Lower leg skin (tissue), 4 donors: ENCODE measurements around the gene PTGFRN. TPM values are rescaled to one million over a fixed set of nuclear protein-coding genes. Genes with fewer than 3 reads are reported as not detected.

Experiments used
- DNase-seq, 2 donors: peaks; one replicate each; pipeline ENCODE4 v3.0.0-alpha.2; 2019; ENCODE audit warnings: low spot score in 2 of 2
- H3K4me3 ChIP-seq: fragments of 200-600 bp; sonication (generic); 2 replicates; pipeline ENCODE4 v1.5.1; 2017; ENCODE audit warnings: mild to moderate bottlenecking, low read depth; ENCODE audit not compliant: poor library complexity, severe bottlenecking
- POLR2A ChIP-seq, 2 donors: fragments of 450-650 bp; IDR thresholded peaks; one replicate each; pipeline ENCODE4 v1.6.1; 2016 to 2017; ENCODE audit warnings: antibody characterized with exemption in 2 of 2, mild to moderate bottlenecking in 1 of 2, moderate library complexity in 1 of 2
- WGBS, 2 donors: methylation state at CpG; one replicate each; pipeline ENCODE4 v1.1.5; 2018; 5-methylcytosine and 5-hydroxymethylcytosine counted together
- intact Hi-C: fragments of 100-400 bp; cut with DNase I; formaldehyde crosslinking; loops from one replicate; pipeline ENCODE4 v1.15.0; 2023; ENCODE audit warnings: low total_unique reads
- total RNA-seq, 4 donors: library from RNA; depleted of rRNA; stranded (reverse); fragments of >200 nt; gene quantifications; one replicate each; pipeline ENCODE4 v1.1.0, GENCODE V29; 2016
- TF ChIP-seq, protein P1 (sequence below), 3 donors: fragments of 450-650 bp; IDR thresholded peaks; one replicate each; pipeline ENCODE4 v1.5.1; 2016; ENCODE audit warnings: antibody characterized with exemption in 3 of 3, mild to moderate bottlenecking in 3 of 3, moderate library complexity in 2 of 3

Gene PTGFRN
- total RNA-seq, 4 donors from 2014 or later = 58.0 to 92.4 (median 84.5) TPM

GRCh38 chr1:116945996-116946395 lies 36.3 kb downstream of the PTGFRN start:
- TF ChIP-seq, protein P1, sequence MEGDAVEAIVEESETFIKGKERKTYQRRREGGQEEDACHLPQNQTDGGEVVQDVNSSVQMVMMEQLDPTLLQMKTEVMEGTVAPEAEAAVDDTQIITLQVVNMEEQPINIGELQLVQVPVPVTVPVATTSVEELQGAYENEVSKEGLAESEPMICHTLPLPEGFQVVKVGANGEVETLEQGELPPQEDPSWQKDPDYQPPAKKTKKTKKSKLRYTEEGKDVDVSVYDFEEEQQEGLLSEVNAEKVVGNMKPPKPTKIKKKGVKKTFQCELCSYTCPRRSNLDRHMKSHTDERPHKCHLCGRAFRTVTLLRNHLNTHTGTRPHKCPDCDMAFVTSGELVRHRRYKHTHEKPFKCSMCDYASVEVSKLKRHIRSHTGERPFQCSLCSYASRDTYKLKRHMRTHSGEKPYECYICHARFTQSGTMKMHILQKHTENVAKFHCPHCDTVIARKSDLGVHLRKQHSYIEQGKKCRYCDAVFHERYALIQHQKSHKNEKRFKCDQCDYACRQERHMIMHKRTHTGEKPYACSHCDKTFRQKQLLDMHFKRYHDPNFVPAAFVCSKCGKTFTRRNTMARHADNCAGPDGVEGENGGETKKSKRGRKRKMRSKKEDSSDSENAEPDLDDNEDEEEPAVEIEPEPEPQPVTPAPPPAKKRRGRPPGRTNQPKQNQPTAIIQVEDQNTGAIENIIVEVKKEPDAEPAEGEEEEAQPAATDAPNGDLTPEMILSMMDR (IDR thresholded peaks at IDR 0.05) = no peak
- no peak overlapping the region for H3K4me3 ChIP-seq
- 68 to 80% methylated on average over 1 of the region's 1 CpG for WGBS, 2 donors
- no peak for DNase-seq
- intact Hi-C loops = no loop called here

GRCh38 chr1:116947092-116947860 lies 37.6 kb downstream of the PTGFRN start:
- no peak for DNase-seq
- no peak for TF ChIP-seq POLR2A (IDR thresholded peaks at IDR 0.05)
- TF ChIP-seq, protein P1 (IDR thresholded peaks at IDR 0.05) = no peak
- 55% methylated on average over 5 of the region's 5 CpGs for WGBS, 2 donors

GRCh38 chr1:116948046-116948445 lies 38.3 kb downstream of the PTGFRN start:
- 67 to 73% methylated on average over 5 of the region's 5 CpGs for WGBS, 2 donors
- H3K4me3 ChIP-seq = no peak overlapping the region
- DNase-seq = no peak
- no peak for TF ChIP-seq POLR2A (IDR thresholded peaks at IDR 0.05)
- TF ChIP-seq, protein P1 (IDR thresholded peaks at IDR 0.05) = no peak
- intact Hi-C loops = no loop called here

More at GRCh38 chr1:116947092-116947860, 37.6 kb downstream of the PTGFRN start:
- intact Hi-C loops = no loop called here
- H3K4me3 ChIP-seq = no peak overlapping the region

- 94 to 96% methylated on average over 1 of the region's 1 CpG for WGBS, 2 donors
- TF ChIP-seq POLR2A (IDR thresholded peaks at IDR 0.05) = no peak
- TF ChIP-seq, protein P1 (IDR thresholded peaks at IDR 0.05) = no peak
- DNase-seq = no peak
- H3K4me3 ChIP-seq = no peak overlapping the region
- intact Hi-C loops = no loop called here
Measured at GRCh38 chr1:116948642-116949041, 38.9 kb downstream of the PTGFRN start.

DNA sequence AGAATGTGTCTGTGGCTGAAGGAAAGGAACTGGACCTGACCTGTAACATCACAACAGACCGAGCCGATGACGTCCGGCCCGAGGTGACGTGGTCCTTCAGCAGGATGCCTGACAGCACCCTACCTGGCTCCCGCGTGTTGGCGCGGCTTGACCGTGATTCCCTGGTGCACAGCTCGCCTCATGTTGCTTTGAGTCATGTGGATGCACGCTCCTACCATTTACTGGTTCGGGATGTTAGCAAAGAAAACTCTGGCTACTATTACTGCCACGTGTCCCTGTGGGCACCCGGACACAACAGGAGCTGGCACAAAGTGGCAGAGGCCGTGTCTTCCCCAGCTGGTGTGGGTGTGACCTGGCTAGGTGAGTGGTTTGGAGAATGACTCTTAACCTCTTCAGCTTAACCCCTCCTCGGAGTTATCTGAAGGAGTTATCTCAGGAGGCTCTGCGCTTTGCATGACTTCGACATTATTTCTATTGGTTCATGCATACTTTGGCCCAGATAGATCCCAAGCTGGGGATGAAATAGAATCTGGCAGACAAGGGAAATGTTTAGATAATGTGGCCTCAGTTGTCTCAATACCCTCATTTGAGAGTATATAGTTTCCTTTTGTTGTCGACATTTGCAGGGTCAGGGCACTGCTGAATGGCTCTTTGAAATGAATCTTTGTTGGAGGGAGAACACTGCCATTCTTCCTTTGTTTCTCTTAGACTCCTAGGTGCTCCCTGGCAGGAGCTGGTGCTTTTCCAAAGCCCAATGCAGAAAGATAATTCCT lies 39.7 kb downstream of the PTGFRN start:
- TF ChIP-seq, protein P1 (IDR thresholded peaks at IDR 0.05) = no peak
- no peak for TF ChIP-seq POLR2A (IDR thresholded peaks at IDR 0.05)
- 89% methylated on average over 21 of the region's 21 CpGs for WGBS, 2 donors
- intact Hi-C loops = no loop called here
- DNase-seq = no peak
- no peak overlapping the region for H3K4me3 ChIP-seq
